A549 (cell line): ENCODE results near the gene CEL. TPM values are rescaled to one million over a fixed set of nuclear protein-coding genes. Genes with fewer than 3 reads are reported as not detected.

Experiments used
- ATAC-seq, 2 experiments: fragments of 200-7000 bp in 1 of 2; fragments of >200 bp in 1 of 2; cut with Nextera tagmentation in 1 of 2; cut with Tn5 transposase in 1 of 2; 3 replicates each; pipeline versions ENCODE4 v1.8.0 to v1.9.1; 2018 to 2020; ENCODE audit warnings: mild to moderate bottlenecking in 1 of 2, moderate library complexity in 1 of 2
- CTCF ChIA-PET: fragments of 300-600 bp; sonication (Branson Sonifier 250); formaldehyde crosslinking; extraction: SDS; loops from one replicate; lab custom pipeline; 2021; ENCODE audit warnings: antibody characterized with exemption, inconsistent platforms; lab: Yijun Ruan, JAX
- POLR2A ChIA-PET: fragments of 350-600 bp; formaldehyde crosslinking; extraction: SDS; loops from one replicate; lab custom pipeline; 2021; ENCODE audit warnings: antibody characterized with exemption, inconsistent platforms; lab: Yijun Ruan, JAX
- DNase-seq, 2 experiments: peaks; one replicate each; pipeline versions ENCODE4 v3.0.0 to v3.0.0-alpha.2; 2011 to 2016; ENCODE audit warnings: low read depth in 1 of 2, low spot score in 1 of 2
- FAIRE-seq: peaks from 2 replicates; lab custom pipeline; 2011; peaks lifted over from hg19 to GRCh38; lab: Jason Lieb, UNC
- H3K27ac ChIP-seq, 2 experiments: fragments of >200 bp; sonication (Bioruptor Twin); formaldehyde crosslinking; 3 replicates each; pipeline ENCODE4 v1.5.1; 2016 to 2017
- H3K4me1 ChIP-seq: fragments of >200 bp; sonication (Bioruptor Twin); formaldehyde crosslinking; 3 replicates; pipeline ENCODE4 v1.6.1; 2016
- H3K4me2 ChIP-seq: fragments of >200 bp; sonication (Bioruptor Twin); formaldehyde crosslinking; 3 replicates; pipeline ENCODE4 v1.6.1; 2016
- H3K4me3 ChIP-seq: fragments of >200 bp; sonication (Bioruptor Twin); formaldehyde crosslinking; 3 replicates; pipeline ENCODE4 v1.5.1; 2016
- H3K9me3 ChIP-seq: fragments of >200 bp; sonication (Bioruptor Twin); formaldehyde crosslinking; 3 replicates; pipeline ENCODE4 v1.6.1; 2016
- CBX2 ChIP-seq: fragments of 200-600 bp; sonication (generic); IDR thresholded peaks from 2 replicates; pipeline ENCODE4 v1.6.1; 2016; ENCODE audit warnings: low read depth, mild to moderate bottlenecking, borderline replicate concordance
- CTCF ChIP-seq: fragments of >200 bp; sonication (Bioruptor Twin); formaldehyde crosslinking; IDR thresholded peaks from 3 replicates; pipeline ENCODE4 v1.5.1; 2016
- HEYL ChIP-seq: fragments of 250-450 bp; sonication (Bioruptor Pico); IDR thresholded peaks from 2 replicates; pipeline ENCODE4 v1.8.0; 2021; ENCODE audit warnings: mild to moderate bottlenecking, moderate library complexity
- JUNB ChIP-seq: fragments of >200 bp; sonication (Bioruptor Twin); formaldehyde crosslinking; IDR thresholded peaks from 2 replicates; pipeline ENCODE4 v1.6.1; 2016
- KDM1A ChIP-seq: fragments of 200-600 bp; sonication (generic); IDR thresholded peaks from 2 replicates; pipeline ENCODE4 v1.6.1; 2016; ENCODE audit warnings: low read depth, mild to moderate bottlenecking
- MAX ChIP-seq: IDR thresholded peaks from 2 replicates; pipeline ENCODE4 v1.6.1; 2012
- RARB ChIP-seq: fragments of 250-450 bp; sonication (Bioruptor Pico); IDR thresholded peaks from 2 replicates; pipeline ENCODE4 v1.8.0; 2021; ENCODE audit warnings: mild to moderate bottlenecking, moderate library complexity
- RFX5 ChIP-seq: fragments of 450-650 bp; IDR thresholded peaks from 2 replicates; pipeline ENCODE4 v1.7.1; 2014; ENCODE audit warnings: antibody characterized with exemption, mild to moderate bottlenecking, moderate library complexity
- RNF2 ChIP-seq: fragments of 200-600 bp; sonication (generic); IDR thresholded peaks from 2 replicates; pipeline ENCODE4 v1.6.1; 2016; ENCODE audit warnings: low read depth, mild to moderate bottlenecking, antibody characterized with exemption, moderate library complexity, borderline replicate concordance
- TFCP2L1 ChIP-seq: fragments of 250-450 bp; sonication (Bioruptor Pico); IDR thresholded peaks from 2 replicates; pipeline ENCODE4 v1.5.0; 2021; ENCODE audit warnings: mild to moderate bottlenecking
- WGBS: methylation state at CpG from one replicate; pipeline ENCODE4 v1.1.6; 2017; ENCODE audit errors: missing lambda C conversion rate; 5-methylcytosine and 5-hydroxymethylcytosine counted together
- polyA plus RNA-seq, 4 experiments: library from polyadenylated mRNA; depleted of rRNA in 3 of 4; stranded (reverse); fragments of >200 nt; fragmentation: RNase III in 1 of 4; extraction: RNeasy Plus Mini Kit Qiagen cat#74134 plus additional on column Dnase treatment in 1 of 4; gene quantifications; 2 replicates in 3 of 4; 3 replicates in 1 of 4; pipeline ENCODE4 v1.2.3, GENCODE V29; 2011 to 2017
- TF ChIP-seq, protein P1 (sequence below): fragments of 450-650 bp; IDR thresholded peaks from 2 replicates; pipeline ENCODE4 v1.6.1; 2014; ENCODE audit warnings: antibody characterized with exemption
- TF ChIP-seq, protein P2 (sequence below): IDR thresholded peaks from 2 replicates; pipeline ENCODE4 v1.6.1; 2012; ENCODE audit warnings: low read depth, borderline replicate concordance
- TF ChIP-seq, protein P3 (sequence below): fragments of >200 bp; sonication (Bioruptor Twin); formaldehyde crosslinking; IDR thresholded peaks from 2 replicates; pipeline ENCODE4 v1.6.1; 2016

CEL gene
- polyA plus RNA-seq, 2 of the 4 experiments (the other 2 are of a cell fraction): 0.23 to 0.68 TPM

GRCh38 chr9:133063159-133063499 is 1.3 kb downstream of the CEL start:
- Histone ChIP-seq H3K4me1 (0 out of 3 replicates have a peak, but pooled peaks cover 3% of the 10 kb centered on the region), H3K27ac (no peak overlapping the region), H3K9me3 (no peaks in the 10 kb centered on the region), H3K4me2 (no peak overlapping the region), H3K4me3 (no peak overlapping the region)
- DNase-seq (no peak), FAIRE-seq (no peak), ATAC-seq (no peak)
- no peak for TF ChIP-seq RARB (CRISPR knock-in tag)
- no peak for TF ChIP-seq KDM1A
- TF ChIP-seq, protein P1, sequence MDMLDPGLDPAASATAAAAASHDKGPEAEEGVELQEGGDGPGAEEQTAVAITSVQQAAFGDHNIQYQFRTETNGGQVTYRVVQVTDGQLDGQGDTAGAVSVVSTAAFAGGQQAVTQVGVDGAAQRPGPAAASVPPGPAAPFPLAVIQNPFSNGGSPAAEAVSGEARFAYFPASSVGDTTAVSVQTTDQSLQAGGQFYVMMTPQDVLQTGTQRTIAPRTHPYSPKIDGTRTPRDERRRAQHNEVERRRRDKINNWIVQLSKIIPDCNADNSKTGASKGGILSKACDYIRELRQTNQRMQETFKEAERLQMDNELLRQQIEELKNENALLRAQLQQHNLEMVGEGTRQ: no peak
- no peak for TF ChIP-seq HEYL (CRISPR knock-in tag)
- TF ChIP-seq JUNB: no peak
- no peak for TF ChIP-seq TFCP2L1 (CRISPR knock-in tag)
- ChIA-PET CTCF (interaction anchor here (0.9 to 3.3 kb wide), 4 partner anchors 25 to 84 kb away, joined by 3 to 9 read pairs (median 5); no protein-coding TSS in a partner anchor), POLR2A (no interaction called here)
- WGBS: 83% methylated on average over 8 of the region's 8 CpGs

DNA sequence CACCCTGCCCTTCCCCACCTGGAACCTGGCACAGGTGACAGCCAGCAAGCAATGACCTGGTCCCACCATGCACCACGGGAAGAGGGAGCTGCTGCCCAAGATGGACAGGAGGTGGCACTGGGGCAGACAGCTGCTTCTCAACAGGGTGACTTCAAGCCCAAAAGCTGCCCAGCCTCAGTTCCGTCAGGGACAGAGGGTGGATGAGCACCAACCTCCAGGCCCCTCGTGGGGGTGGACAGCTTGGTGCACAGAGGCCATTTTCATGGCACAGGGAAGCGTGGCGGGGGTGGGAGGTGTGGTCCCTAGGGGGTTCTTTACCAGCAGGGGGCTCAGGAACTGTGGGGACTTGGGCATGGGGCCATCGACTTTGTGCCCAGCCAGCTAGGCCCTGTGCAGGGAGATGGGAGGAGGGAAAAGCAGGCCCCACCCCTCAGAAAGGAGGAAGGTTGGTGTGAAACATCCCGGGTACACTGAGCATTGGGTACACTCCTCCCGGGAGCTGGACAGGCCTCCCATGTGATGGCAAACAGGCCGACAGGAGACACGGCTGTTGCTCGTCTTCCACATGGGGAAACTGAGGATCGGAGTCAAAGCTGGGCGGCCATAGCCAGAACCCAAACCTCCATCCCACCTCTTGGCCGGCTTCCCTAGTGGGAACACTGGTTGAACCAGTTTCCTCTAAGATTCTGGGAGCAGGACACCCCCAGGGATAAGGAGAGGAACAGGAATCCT is 1.9 kb downstream of the CEL start:
- 83% methylated on average over 9 of the region's 14 CpGs for WGBS
- ChIA-PET CTCF (interaction anchor here (0.9 to 3.3 kb wide), 5 partner anchors 9 to 84 kb away, joined by 3 to 9 read pairs (median 4); no protein-coding TSS in a partner anchor), POLR2A (no interaction called here)
- Histone ChIP-seq H3K4me2 (no peak overlapping the region), H3K9me3 (no peaks in the 10 kb centered on the region), H3K4me3 (no peak overlapping the region), H3K4me1 (0 out of 3 replicates have a peak, but pooled peaks cover 3% of the 10 kb centered on the region), H3K27ac (no peak overlapping the region)
- FAIRE-seq (no peak), ATAC-seq (no peak), DNase-seq (no peak)
- no peak for TF ChIP-seq CTCF
- TF ChIP-seq, protein P2, sequence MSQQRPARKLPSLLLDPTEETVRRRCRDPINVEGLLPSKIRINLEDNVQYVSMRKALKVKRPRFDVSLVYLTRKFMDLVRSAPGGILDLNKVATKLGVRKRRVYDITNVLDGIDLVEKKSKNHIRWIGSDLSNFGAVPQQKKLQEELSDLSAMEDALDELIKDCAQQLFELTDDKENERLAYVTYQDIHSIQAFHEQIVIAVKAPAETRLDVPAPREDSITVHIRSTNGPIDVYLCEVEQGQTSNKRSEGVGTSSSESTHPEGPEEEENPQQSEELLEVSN: no peak
- TF ChIP-seq CBX2: no peak
- no peak for TF ChIP-seq KDM1A
- TF ChIP-seq RFX5: no peak
- TF ChIP-seq, protein P3, sequence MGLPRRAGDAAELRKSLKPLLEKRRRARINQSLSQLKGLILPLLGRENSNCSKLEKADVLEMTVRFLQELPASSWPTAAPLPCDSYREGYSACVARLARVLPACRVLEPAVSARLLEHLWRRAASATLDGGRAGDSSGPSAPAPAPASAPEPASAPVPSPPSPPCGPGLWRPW: no peak
- TF ChIP-seq MAX: no peak
- TF ChIP-seq RNF2: no peak

DNA sequence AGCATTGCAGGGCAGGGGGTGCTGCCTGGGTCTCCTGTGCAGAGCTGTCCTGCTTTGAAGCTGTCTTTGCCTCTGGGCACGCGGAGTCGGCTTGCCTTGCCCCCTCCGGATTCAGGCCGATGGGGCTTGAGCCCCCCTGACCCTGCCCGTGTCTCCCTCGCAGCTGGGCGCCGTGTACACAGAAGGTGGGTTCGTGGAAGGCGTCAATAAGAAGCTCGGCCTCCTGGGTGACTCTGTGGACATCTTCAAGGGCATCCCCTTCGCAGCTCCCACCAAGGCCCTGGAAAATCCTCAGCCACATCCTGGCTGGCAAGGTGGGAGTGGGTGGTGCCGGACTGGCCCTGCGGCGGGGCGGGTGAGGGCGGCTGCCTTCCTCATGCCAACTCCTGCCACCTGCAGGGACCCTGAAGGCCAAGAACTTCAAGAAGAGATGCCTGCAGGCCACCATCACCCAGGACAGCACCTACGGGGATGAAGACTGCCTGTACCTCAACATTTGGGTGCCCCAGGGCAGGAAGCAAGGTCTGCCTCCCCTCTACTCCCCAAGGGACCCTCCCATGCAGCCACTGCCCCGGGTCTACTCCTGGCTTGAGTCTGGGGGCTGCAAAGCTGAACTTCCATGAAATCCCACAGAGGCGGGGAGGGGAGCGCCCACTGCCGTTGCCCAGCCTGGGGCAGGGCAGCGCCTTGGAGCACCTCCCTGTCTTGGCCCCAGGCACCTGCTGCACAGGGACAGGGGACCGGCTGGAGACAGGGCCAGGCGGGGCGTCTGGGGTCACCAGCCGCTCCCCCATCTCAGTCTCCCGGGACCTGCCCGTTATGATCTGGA is 2.7 kb downstream of the CEL start:
- Histone ChIP-seq H3K9me3 (no peaks in the 10 kb centered on the region), H3K4me3 (no peak overlapping the region), H3K27ac (no peak overlapping the region), H3K4me1 (0 out of 3 replicates have a peak, but pooled peaks cover 3% of the 10 kb centered on the region), H3K4me2 (no peak overlapping the region)
- ChIA-PET POLR2A (no interaction called here), CTCF (interaction anchor here (1.1 to 3.3 kb wide), 4 partner anchors 10 to 83 kb away, joined by 3 to 9 read pairs (median 4); no protein-coding TSS in a partner anchor)
- TF ChIP-seq, protein P2: no peak
- no peak for DNase-seq
- 91% methylated on average over 26 of the region's 30 CpGs for WGBS
- no peak for FAIRE-seq
- no peak for ATAC-seq
